ENCODE measurements around the gene ZNF654. TPM values are rescaled to one million over a fixed set of nuclear protein-coding genes. Genes with fewer than 3 reads are reported as not detected.
"Not testable (repeated sequence)": the region's sequence is repeated elsewhere in the genome, so short reads cannot be mapped to it uniquely, and the experiment has no call there.

Gene ZNF654
- total RNA-seq (2022) (12.9 and 14.1 TPM in 2 replicates), Bru-seq, nascent RNA (percentile 84 among the genes with signal in this experiment), BruChase-seq, experiment 1, labeled RNA remaining after a 6-hour chase (percentile 57 among the genes with signal in this experiment), BruChase-seq, experiment 2, labeled RNA remaining after a 2-hour chase (percentile 66 among the genes with signal in this experiment)
- long read RNA-seq, full-length matches to known transcripts, result 8 of 44 reads
- long read RNA-seq, partial matches to known transcripts, result 2 of 44 reads
- long read RNA-seq, other reads (novel, unspliced or antisense), result 34 of 44 reads

GRCh38 chr3:88058581-88059379, at the start of gene ZNF654, which contains the start of gene CGGBP1:
Gene ZNF654 (plus strand): TSS chr3:88059255. CDS start chr3:88059320, 65 bp downstream.
Gene CGGBP1 (minus strand): TSS chr3:88059005. CDS start chr3:88055976, 3,029 bp downstream.
- DNase-seq, result peak; percentile 98
- H3K4me1 Mint-ChIP-seq (ENCODE audit: low read depth, unreplicated experiment), result no peaks in the 10 kb centered on the region
- peak within 1 kb of the TSS; percentile 96 for H3K4me3 Mint-ChIP-seq (ENCODE audit: low read depth, unreplicated experiment)
- no peaks in the 10 kb centered on the region for H3K27me3 Mint-ChIP-seq (ENCODE audit: unreplicated experiment)
- peaks cover 49% of the 10 kb centered on the region for H3K36me3 Mint-ChIP-seq (ENCODE audit: insufficient read depth, unreplicated experiment)
- BruUV-seq (replicated peaks), result no TSS peak
- TF ChIP-seq, protein P1, sequence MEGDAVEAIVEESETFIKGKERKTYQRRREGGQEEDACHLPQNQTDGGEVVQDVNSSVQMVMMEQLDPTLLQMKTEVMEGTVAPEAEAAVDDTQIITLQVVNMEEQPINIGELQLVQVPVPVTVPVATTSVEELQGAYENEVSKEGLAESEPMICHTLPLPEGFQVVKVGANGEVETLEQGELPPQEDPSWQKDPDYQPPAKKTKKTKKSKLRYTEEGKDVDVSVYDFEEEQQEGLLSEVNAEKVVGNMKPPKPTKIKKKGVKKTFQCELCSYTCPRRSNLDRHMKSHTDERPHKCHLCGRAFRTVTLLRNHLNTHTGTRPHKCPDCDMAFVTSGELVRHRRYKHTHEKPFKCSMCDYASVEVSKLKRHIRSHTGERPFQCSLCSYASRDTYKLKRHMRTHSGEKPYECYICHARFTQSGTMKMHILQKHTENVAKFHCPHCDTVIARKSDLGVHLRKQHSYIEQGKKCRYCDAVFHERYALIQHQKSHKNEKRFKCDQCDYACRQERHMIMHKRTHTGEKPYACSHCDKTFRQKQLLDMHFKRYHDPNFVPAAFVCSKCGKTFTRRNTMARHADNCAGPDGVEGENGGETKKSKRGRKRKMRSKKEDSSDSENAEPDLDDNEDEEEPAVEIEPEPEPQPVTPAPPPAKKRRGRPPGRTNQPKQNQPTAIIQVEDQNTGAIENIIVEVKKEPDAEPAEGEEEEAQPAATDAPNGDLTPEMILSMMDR (IDR thresholded peaks at IDR 0.05; ENCODE audit: unreplicated experiment), result no peak
- intact Hi-C loops (cut with micrococcal nuclease; ENCODE audit: unreplicated experiment), result loop anchor here (1.0 kb wide), 1 partner anchor 55 kb away; no protein-coding TSS in a partner anchor
- H3K9me3 Mint-ChIP-seq (ENCODE audit: low read depth, unreplicated experiment), result no peaks in the 10 kb centered on the region
- peak within 1 kb of the TSS; percentile 83 for H3K27ac Mint-ChIP-seq (ENCODE audit: unreplicated experiment)
- CTCF ChIA-PET, result interaction anchor here (0.7 to 1.0 kb wide), 2 partner anchors 26 to 48 kb away, joined by 3 to 5 read pairs; no protein-coding TSS in a partner anchor

DNA sequence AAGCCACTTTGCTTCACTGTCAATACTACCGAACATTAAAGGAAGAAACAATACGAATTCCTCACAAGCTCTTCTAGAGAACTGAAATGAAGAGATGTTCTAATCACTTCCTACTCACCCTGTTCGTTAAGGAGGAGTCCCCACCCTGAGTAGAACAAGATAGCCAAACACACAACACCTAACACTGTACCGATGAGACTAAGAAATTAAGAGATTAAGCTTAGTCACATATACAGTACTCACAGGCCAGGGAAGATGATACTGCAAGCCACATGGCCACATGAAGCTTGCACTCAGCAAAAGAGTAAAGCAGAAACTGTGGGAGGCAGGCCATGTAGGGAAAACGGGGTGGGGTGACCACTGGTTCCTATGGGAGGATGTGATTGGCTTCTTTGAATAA, 48.2 kb upstream of the ZNF654 start:
- H3K4me3 Mint-ChIP-seq (ENCODE audit: low read depth, unreplicated experiment), result no peak overlapping the region
- no peaks in the 10 kb centered on the region for H3K9me3 Mint-ChIP-seq (ENCODE audit: low read depth, unreplicated experiment)
- H3K27ac Mint-ChIP-seq (ENCODE audit: unreplicated experiment), result no peak overlapping the region
- H3K4me1 Mint-ChIP-seq (ENCODE audit: low read depth, unreplicated experiment), result no peaks in the 10 kb centered on the region
- no TSS peak for BruUV-seq (replicated peaks)
- no peak for DNase-seq
- H3K36me3 Mint-ChIP-seq (ENCODE audit: insufficient read depth, unreplicated experiment), result no peaks in the 10 kb centered on the region
- no peaks in the 10 kb centered on the region for H3K27me3 Mint-ChIP-seq (ENCODE audit: unreplicated experiment)
- CTCF ChIA-PET, result interaction anchor here (0.5 kb wide), 1 partner anchor 48 kb away, joined by 5 read pairs; the partner anchor contains the start of genes CGGBP1 and ZNF654
- TF ChIP-seq, protein P1 (IDR thresholded peaks at IDR 0.05; ENCODE audit: unreplicated experiment), result no peak
- intact Hi-C loops (cut with micrococcal nuclease; ENCODE audit: unreplicated experiment), result no loop called here

- Mint-ChIP-seq H3K27ac (ENCODE audit: unreplicated experiment) (no peak overlapping the region), H3K36me3 (ENCODE audit: insufficient read depth, unreplicated experiment) (no peaks in the 10 kb centered on the region), H3K27me3 (ENCODE audit: unreplicated experiment) (no peaks in the 10 kb centered on the region), H3K4me1 (ENCODE audit: low read depth, unreplicated experiment) (no peaks in the 10 kb centered on the region), H3K4me3 (ENCODE audit: low read depth, unreplicated experiment) (no peak overlapping the region), H3K9me3 (ENCODE audit: low read depth, unreplicated experiment) (peaks cover 6% of the 10 kb centered on the region)
- no TSS peak for BruUV-seq (replicated peaks)
- no peak for DNase-seq
- intact Hi-C loops (cut with micrococcal nuclease; ENCODE audit: unreplicated experiment), result no loop called here
- TF ChIP-seq, protein P1 (IDR thresholded peaks at IDR 0.05; ENCODE audit: unreplicated experiment), result no peak
- CTCF ChIA-PET, result interaction anchor here (1.0 kb wide), 1 partner anchor 8 kb away, joined by 3 read pairs; no protein-coding TSS in a partner anchor
These were observed 45.5 kb upstream of the ZNF654 start for GRCh38 chr3:88013592-88013991.

DNA sequence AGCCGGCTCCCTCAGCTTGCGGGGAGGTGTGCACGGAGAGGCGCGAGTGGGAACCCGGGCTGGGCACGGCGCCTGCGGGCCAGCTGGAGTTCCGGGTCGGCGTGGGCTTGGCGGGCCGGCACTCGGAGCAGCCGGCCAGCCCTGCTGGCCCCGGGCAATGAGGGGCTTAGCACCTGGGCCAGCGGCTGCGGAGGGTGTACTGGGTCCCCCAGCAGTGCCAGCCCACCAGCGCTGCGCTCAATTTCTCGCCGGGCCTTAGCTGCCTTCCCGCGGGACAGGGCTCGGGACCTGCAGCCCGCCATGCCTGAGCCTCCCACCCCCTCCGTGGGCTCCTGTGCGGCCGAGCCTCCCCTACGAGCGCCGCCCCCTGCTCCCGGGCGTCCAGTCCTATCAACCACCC, 43.4 kb upstream of the ZNF654 start:
- H3K36me3 Mint-ChIP-seq (ENCODE audit: insufficient read depth, unreplicated experiment); H3K27me3 Mint-ChIP-seq (ENCODE audit: unreplicated experiment); H3K4me1 Mint-ChIP-seq (ENCODE audit: low read depth, unreplicated experiment); H3K27ac Mint-ChIP-seq (ENCODE audit: unreplicated experiment); H3K4me3 Mint-ChIP-seq (ENCODE audit: low read depth, unreplicated experiment); BruUV-seq (replicated peaks); H3K9me3 Mint-ChIP-seq (ENCODE audit: low read depth, unreplicated experiment); DNase-seq; CTCF ChIA-PET; intact Hi-C loops (cut with micrococcal nuclease; ENCODE audit: unreplicated experiment): not testable (repeated sequence)

All from Calu3 (cell line).